Glomerular visceral epithelial cell (primary cell): ENCODE results near the gene ANKRD40CL.

Experiments used
- DNase-seq: peaks from one replicate; pipeline ENCODE4 v3.0.0-alpha.2; 2016; ENCODE audit errors: extremely low spot score

ANKRD40CL gene

GRCh38 chr17:50787106-50787505 lies 19.8 kb upstream of the ANKRD40CL start:
- no peak for DNase-seq

- DNase-seq = no peak
These were observed 18.7 kb upstream of the ANKRD40CL start for GRCh38 chr17:50785946-50786570.

- DNase-seq = no peak
These were observed 17.8 kb upstream of the ANKRD40CL start for GRCh38 chr17:50785126-50785525.

- DNase-seq = no peak
These were observed 16.6 kb upstream of the ANKRD40CL start for GRCh38 chr17:50783905-50784304.

- DNase-seq = peak; percentile 90
These were observed 15.9 kb upstream of the ANKRD40CL start for GRCh38 chr17:50783193-50783660.

GRCh38 chr17:50781167-50781566 lies 13.8 kb upstream of the ANKRD40CL start:
- no peak for DNase-seq

GRCh38 chr17:50779747-50780353 lies 12.5 kb upstream of the ANKRD40CL start:
- DNase-seq = no peak

- DNase-seq = no peak
These were observed 11.7 kb upstream of the ANKRD40CL start for GRCh38 chr17:50778988-50779387.

GRCh38 chr17:50778471-50778870 lies 11.2 kb upstream of the ANKRD40CL start:
- no peak for DNase-seq

- DNase-seq = no peak
These were observed 8.6 kb upstream of the ANKRD40CL start for GRCh38 chr17:50775926-50776325.

- DNase-seq = no peak
These were observed 7.0 kb upstream of the ANKRD40CL start for GRCh38 chr17:50774225-50774803.

- DNase-seq = no peak
These were observed 4.9 kb upstream of the ANKRD40CL start for GRCh38 chr17:50771991-50772785.

GRCh38 chr17:50770346-50770745 lies 3.0 kb upstream of the ANKRD40CL start:
- no peak for DNase-seq

- DNase-seq = no peak
These were observed 2.6 kb upstream of the ANKRD40CL start for GRCh38 chr17:50769884-50770283.

- no peak for DNase-seq
These were observed 1.0 kb upstream of the ANKRD40CL start for GRCh38 chr17:50768346-50768761.

GRCh38 chr17:50767030-50767429 lies 288 bp downstream of the ANKRD40CL start:
- DNase-seq = no peak

- DNase-seq = no peak
These were observed 895 bp downstream of the ANKRD40CL start for GRCh38 chr17:50766222-50767023.

- DNase-seq = no peak
These were observed 1.7 kb downstream of the ANKRD40CL start for GRCh38 chr17:50765454-50766221.

- DNase-seq = no peak
These were observed 2.6 kb downstream of the ANKRD40CL start for GRCh38 chr17:50764734-50765149.

GRCh38 chr17:50763716-50764475 lies 3.4 kb downstream of the ANKRD40CL start:
- DNase-seq = no peak
